SK-N-MC (cell line): ENCODE results near the gene UTP18.

Experiments
- EZH2 ChIP-seq: fragments of 200-600 bp; sonication (generic); IDR thresholded peaks from one replicate; pipeline ENCODE4 v1.6.1; 2017; ENCODE audit warnings: antibody characterized with exemption
- FOXP2 ChIP-seq: optimal IDR thresholded peaks from 2 replicates; pipeline ENCODE3; 2011; ENCODE audit warnings: mild to moderate bottlenecking, moderate library complexity; ENCODE audit not compliant: insufficient read depth; ENCODE audit errors: extremely low read length, control extremely low read depth
- POLR2AphosphoS5 ChIP-seq: IDR thresholded peaks from 2 replicates; pipeline ENCODE4 v1.6.1; 2012; ENCODE audit warnings: mild to moderate bottlenecking, low read depth, low read length, borderline replicate concordance

- TF ChIP-seq POLR2AphosphoS5, result no peak
- no peak for TF ChIP-seq EZH2
- TF ChIP-seq FOXP2, result no peak
Observed at GRCh38 chr17:51305182-51305581, 44.8 kb downstream of the UTP18 start.
